Naive B cell (primary cell): ENCODE measurements around the gene TPRG1L. TPM values are rescaled to one million over a fixed set of nuclear protein-coding genes. Genes with fewer than 3 reads are reported as not detected.

Experiments
- ATAC-seq, 2 donors: fragments of 150-1000 bp; cut with Tn5 transposase; 2 replicates each; pipeline ENCODE4 v1.10.0; 2021; ENCODE audit warnings: low read depth in 2 of 2, mild to moderate bottlenecking in 2 of 2, moderate library complexity in 2 of 2
- DNase-seq: peaks from one replicate; pipeline ENCODE4 v3.0.0; 2022
- H3K27ac Mint-ChIP-seq, 6 donors: one replicate each; pipeline ENCODE4 v1.8.0; 2020 to 2022; ENCODE audit warnings: mild to moderate bottlenecking in 6 of 6, mixed read lengths in 6 of 6, moderate library complexity in 5 of 6, inconsistent platforms in 2 of 6
- H3K27me3 Mint-ChIP-seq, 3 donors: one replicate each; pipeline ENCODE4 v1.8.0; 2021 to 2022; ENCODE audit warnings: mixed read lengths in 3 of 3, mild to moderate bottlenecking in 1 of 3
- H3K36me3 Mint-ChIP-seq, 2 donors: one replicate each; pipeline ENCODE4 v1.8.0; 2020 to 2022; ENCODE audit warnings: mixed read lengths in 2 of 2, inconsistent platforms in 1 of 2, mild to moderate bottlenecking in 1 of 2
- H3K4me1 Mint-ChIP-seq, 3 donors: one replicate each; pipeline ENCODE4 v1.8.0; 2020 to 2022; ENCODE audit warnings: mixed read lengths in 3 of 3, inconsistent platforms in 1 of 3, mild to moderate bottlenecking in 1 of 3, moderate library complexity in 1 of 3
- H3K4me3 Mint-ChIP-seq, 8 donors: one replicate each; pipeline ENCODE4 v1.8.0; 2020 to 2022; ENCODE audit warnings: mild to moderate bottlenecking in 8 of 8, mixed read lengths in 8 of 8, moderate library complexity in 8 of 8, inconsistent platforms in 2 of 8
- H3K9me3 Mint-ChIP-seq, 7 donors: one replicate each; pipeline ENCODE4 v1.8.0; 2020 to 2022; ENCODE audit warnings: mixed read lengths in 7 of 7, mild to moderate bottlenecking in 5 of 7, inconsistent platforms in 2 of 7, moderate library complexity in 1 of 7
- polyA plus RNA-seq, 6 donors: library from polyadenylated mRNA; unstranded; fragments of 300-500 nt; fragmentation: Illumina TruSeq; gene quantifications; one replicate each; pipeline ENCODE4 v1.2.3, GENCODE V29; 2021; ENCODE audit warnings: low read depth in 6 of 6

TPRG1L gene
- polyA plus RNA-seq, 6 donors from 2014 or later: 23.7 to 38.7 (median 35.7) TPM

- ATAC-seq: no peak
- H3K27ac Mint-ChIP-seq: peak overlapping the region in 2 of 6 donors; percentile 26 to 58
- peaks cover 0 to 7% of the 10 kb centered on the region in 2 donors for H3K36me3 Mint-ChIP-seq
Measured at GRCh38 chr1:3630161-3630611, 5.4 kb downstream of the TPRG1L start.

GRCh38 chr1:3630914-3631313 lies 6.1 kb downstream of the TPRG1L start:
- ATAC-seq (no peak), DNase-seq (no peak)
- Mint-ChIP-seq H3K36me3 (peaks cover 0 to 8% of the 10 kb centered on the region in 2 donors), H3K4me1 (peaks cover 2 to 5% (median 4%) of the 10 kb centered on the region in 3 donors), H3K9me3 (no peaks in the 10 kb centered on the region), H3K27ac (peak overlapping the region in 1 of 6 donors; percentile 9), H3K27me3 (no peaks in the 10 kb centered on the region), H3K4me3 (no peak overlapping the region)

More at GRCh38 chr1:3630161-3630611, 5.4 kb downstream of the TPRG1L start:
- no peaks in the 10 kb centered on the region for H3K9me3 Mint-ChIP-seq
- no peaks in the 10 kb centered on the region for H3K27me3 Mint-ChIP-seq
- peak overlapping the region in 1 of 8 donors; percentile 44 for H3K4me3 Mint-ChIP-seq
- no peak for DNase-seq
- peaks cover 2 to 10% (median 7%) of the 10 kb centered on the region in 3 donors for H3K4me1 Mint-ChIP-seq

- Mint-ChIP-seq H3K4me1 (peaks cover 0 to 5% (median 0%) of the 10 kb centered on the region in 3 donors), H3K27ac (no peak overlapping the region), H3K9me3 (no peaks in the 10 kb centered on the region), H3K27me3 (no peaks in the 10 kb centered on the region), H3K36me3 (peaks cover 0 to 14% of the 10 kb centered on the region in 2 donors), H3K4me3 (no peak overlapping the region)
- ATAC-seq: no peak
- DNase-seq: no peak
Measured at GRCh38 chr1:3631320-3632260, 6.8 kb downstream of the TPRG1L start.

GRCh38 chr1:3632298-3632697 lies 7.5 kb downstream of the TPRG1L start:
- ATAC-seq (no peak), DNase-seq (no peak)
- H3K4me3 Mint-ChIP-seq: no peak overlapping the region
- H3K9me3 Mint-ChIP-seq: no peaks in the 10 kb centered on the region
- H3K36me3 Mint-ChIP-seq: peaks cover 0 to 21% of the 10 kb centered on the region in 2 donors
- H3K27ac Mint-ChIP-seq: peak overlapping the region in 1 of 6 donors; percentile 36
- H3K27me3 Mint-ChIP-seq: no peaks in the 10 kb centered on the region
- peaks cover 0 to 5% (median 0%) of the 10 kb centered on the region in 3 donors for H3K4me1 Mint-ChIP-seq

GRCh38 chr1:3632716-3633343 lies 8.0 kb downstream of the TPRG1L start:
- DNase-seq (no peak), ATAC-seq (no peak)
- Mint-ChIP-seq H3K27ac (peak overlapping the region in 2 of 6 donors; percentile 36 to 62), H3K4me3 (no peak overlapping the region), H3K27me3 (no peaks in the 10 kb centered on the region), H3K36me3 (peaks cover 4 to 21% of the 10 kb centered on the region in 2 donors), H3K9me3 (no peaks in the 10 kb centered on the region), H3K4me1 (peaks cover 0 to 5% (median 0%) of the 10 kb centered on the region in 3 donors)

- Mint-ChIP-seq H3K9me3 (no peaks in the 10 kb centered on the region), H3K4me3 (no peak overlapping the region), H3K27ac (no peak overlapping the region), H3K27me3 (no peaks in the 10 kb centered on the region), H3K36me3 (peaks cover 4 to 21% of the 10 kb centered on the region in 2 donors), H3K4me1 (peaks cover 0 to 5% (median 0%) of the 10 kb centered on the region in 3 donors)
- DNase-seq (no peak), ATAC-seq (no peak)
Measured at GRCh38 chr1:3633344-3634058, 8.7 kb downstream of the TPRG1L start.

GRCh38 chr1:3634059-3634800 lies 9.4 kb downstream of the TPRG1L start:
- Mint-ChIP-seq H3K9me3 (no peaks in the 10 kb centered on the region), H3K27ac (peak overlapping the region in 1 of 6 donors; percentile 74), H3K36me3 (peaks cover 4 to 21% of the 10 kb centered on the region in 2 donors), H3K4me1 (peaks cover 0 to 5% (median 0%) of the 10 kb centered on the region in 3 donors), H3K4me3 (no peak overlapping the region), H3K27me3 (no peaks in the 10 kb centered on the region)
- DNase-seq: no peak
- no peak for ATAC-seq

- no peak for DNase-seq
- ATAC-seq: no peak
- Mint-ChIP-seq H3K9me3 (no peaks in the 10 kb centered on the region), H3K4me1 (peaks cover 0 to 5% (median 0%) of the 10 kb centered on the region in 3 donors), H3K27me3 (no peaks in the 10 kb centered on the region), H3K4me3 (no peak overlapping the region), H3K36me3 (peaks cover 4 to 21% of the 10 kb centered on the region in 2 donors), H3K27ac (peak overlapping the region in 1 of 6 donors; percentile 42)
Measured at GRCh38 chr1:3636080-3636479, 11.3 kb downstream of the TPRG1L start.

- Mint-ChIP-seq H3K4me3 (no peak overlapping the region), H3K27me3 (no peaks in the 10 kb centered on the region), H3K4me1 (peaks cover 0 to 5% (median 0%) of the 10 kb centered on the region in 3 donors), H3K9me3 (no peaks in the 10 kb centered on the region), H3K36me3 (peaks cover 5 to 21% of the 10 kb centered on the region in 2 donors), H3K27ac (peak overlapping the region in 1 of 6 donors; percentile 42)
- DNase-seq (no peak), ATAC-seq (no peak)
Measured at GRCh38 chr1:3636531-3636930, 11.7 kb downstream of the TPRG1L start.

- DNase-seq (no peak), ATAC-seq (no peak)
- H3K4me1 Mint-ChIP-seq: peaks cover 4 to 10% (median 6%) of the 10 kb centered on the region in 3 donors
- no peaks in the 10 kb centered on the region for H3K27me3 Mint-ChIP-seq
- H3K4me3 Mint-ChIP-seq: no peak overlapping the region
- H3K36me3 Mint-ChIP-seq: peaks cover 12 to 21% of the 10 kb centered on the region in 2 donors
- H3K27ac Mint-ChIP-seq: no peak overlapping the region
- H3K9me3 Mint-ChIP-seq: no peaks in the 10 kb centered on the region
Measured at GRCh38 chr1:3638027-3638426, 13.2 kb downstream of the TPRG1L start.

GRCh38 chr1:3638676-3639075 lies 13.9 kb downstream of the TPRG1L start:
- DNase-seq: no peak
- Mint-ChIP-seq H3K9me3 (no peaks in the 10 kb centered on the region), H3K4me3 (no peak overlapping the region), H3K27ac (no peak overlapping the region), H3K36me3 (peaks cover 12 to 21% of the 10 kb centered on the region in 2 donors), H3K27me3 (no peaks in the 10 kb centered on the region), H3K4me1 (peaks cover 4 to 10% (median 6%) of the 10 kb centered on the region in 3 donors)
- no peak for ATAC-seq

- Mint-ChIP-seq H3K4me1 (peaks cover 4 to 10% (median 6%) of the 10 kb centered on the region in 3 donors), H3K4me3 (no peak overlapping the region), H3K9me3 (no peaks in the 10 kb centered on the region), H3K27ac (no peak overlapping the region), H3K27me3 (no peaks in the 10 kb centered on the region), H3K36me3 (peaks cover 12 to 17% of the 10 kb centered on the region in 2 donors)
- no peak for DNase-seq
- no peak for ATAC-seq
Measured at GRCh38 chr1:3639397-3639911, 14.6 kb downstream of the TPRG1L start.
